HEK293 (cell line): ENCODE data around the gene RAP1GAP.

Source experiments
- CTCF ChIA-PET: fragments of 350-600 bp; formaldehyde crosslinking; extraction: SDS; loops from one replicate; lab custom pipeline; 2021; ENCODE audit warnings: antibody characterized with exemption; lab: Yijun Ruan, JAX
- POLR2A ChIA-PET: fragments of 300-600 bp; formaldehyde crosslinking; extraction: SDS; loops from one replicate; lab custom pipeline; 2020; ENCODE audit warnings: antibody characterized with exemption, inconsistent platforms; lab: Yijun Ruan, JAX
- H3K27ac ChIP-seq: fragments of 200-500 bp; sonication (Bioruptor generic); 2 replicates; pipeline ENCODE4 v1.5.1; 2014; ENCODE audit warnings: low read depth, low read length, control low read depth, inconsistent platforms; ENCODE audit errors: extremely low read depth
- H3K36me3 ChIP-seq, 2 experiments: fragments of 200-500 bp in 1 of 2; sonication (Bioruptor generic) in 1 of 2; 1 replicate in 1 of 2; 2 replicates in 1 of 2; pipeline ENCODE4 v1.5.1; 2014 to 2017; ENCODE audit warnings: inconsistent platforms in 2 of 2, low read length in 2 of 2; ENCODE audit not compliant: control insufficient read depth in 2 of 2, insufficient read depth in 1 of 2
- H3K4me1 ChIP-seq: fragments of 200-500 bp; sonication (Bioruptor generic); 2 replicates; pipeline ENCODE4 v1.5.1; 2014; ENCODE audit warnings: mild to moderate bottlenecking, low read length, inconsistent platforms; ENCODE audit not compliant: control insufficient read depth, insufficient read depth
- H3K4me3 ChIP-seq: 2 replicates; pipeline ENCODE4 v1.5.1; 2011; ENCODE audit warnings: low read depth, mild to moderate bottlenecking, control low read depth, low read length, moderate library complexity
- H3K9me3 ChIP-seq: fragments of 200-500 bp; sonication (Bioruptor generic); 2 replicates; pipeline ENCODE4 v1.5.1; 2014; ENCODE audit warnings: low read depth, low read length, inconsistent platforms; ENCODE audit not compliant: control insufficient read depth, insufficient read depth
- BCL6B ChIP-seq: fragments of 450-650 bp; formaldehyde crosslinking; IDR thresholded peaks from 2 replicates; pipeline ENCODE4 v1.5.1; 2017; ENCODE audit warnings: missing biosample characterization, missing genetic modification characterization
- GLI4 ChIP-seq: fragments of 450-650 bp; formaldehyde crosslinking; IDR thresholded peaks from 2 replicates; pipeline ENCODE4 v1.5.1; 2016; ENCODE audit warnings: missing biosample characterization, missing genetic modification characterization
- HIC1 ChIP-seq: fragments of 450-650 bp; formaldehyde crosslinking; IDR thresholded peaks from 2 replicates; pipeline ENCODE4 v1.5.1; 2016; ENCODE audit warnings: missing biosample characterization, missing genetic modification characterization
- KLF7 ChIP-seq: fragments of 450-650 bp; formaldehyde crosslinking; IDR thresholded peaks from 2 replicates; pipeline ENCODE4 v1.5.1; 2016; ENCODE audit warnings: missing biosample characterization, missing genetic modification characterization, borderline replicate concordance
- PRDM4 ChIP-seq: fragments of 450-650 bp; formaldehyde crosslinking; IDR thresholded peaks from 2 replicates; pipeline ENCODE4 v1.5.1; 2017; ENCODE audit warnings: missing biosample characterization, missing genetic modification characterization
- REPIN1 ChIP-seq: fragments of 450-650 bp; formaldehyde crosslinking; IDR thresholded peaks from 2 replicates; pipeline ENCODE4 v1.5.1; 2017; ENCODE audit warnings: missing biosample characterization, missing genetic modification characterization, low read depth
- SCRT1 ChIP-seq: fragments of 450-650 bp; formaldehyde crosslinking; IDR thresholded peaks from 2 replicates; pipeline ENCODE4 v1.5.1; 2016; ENCODE audit warnings: missing biosample characterization, missing genetic modification characterization, borderline replicate concordance
- SP3 ChIP-seq: fragments of 450-650 bp; formaldehyde crosslinking; IDR thresholded peaks from 2 replicates; pipeline ENCODE4 v1.5.1; 2016; ENCODE audit warnings: missing biosample characterization, missing genetic modification characterization
- ZBTB21 ChIP-seq: fragments of 450-650 bp; formaldehyde crosslinking; IDR thresholded peaks from 2 replicates; pipeline ENCODE4 v1.5.1; 2017; ENCODE audit warnings: missing biosample characterization, missing genetic modification characterization
- ZFHX2 ChIP-seq: fragments of 450-650 bp; formaldehyde crosslinking; conservative IDR thresholded peaks from 2 replicates; pipeline ENCODE4 v1.5.1; 2016; ENCODE audit warnings: missing biosample characterization, missing genetic modification characterization
- ZFP41 ChIP-seq: fragments of 450-650 bp; formaldehyde crosslinking; IDR thresholded peaks from 2 replicates; pipeline ENCODE4 v1.5.1; 2016; ENCODE audit warnings: missing biosample characterization, missing genetic modification characterization, borderline replicate concordance
- ZNF140 ChIP-seq: fragments of 450-650 bp; formaldehyde crosslinking; IDR thresholded peaks from 2 replicates; pipeline ENCODE4 v1.5.1; 2016; ENCODE audit warnings: missing biosample characterization, missing genetic modification characterization
- ZNF202 ChIP-seq: fragments of 450-650 bp; formaldehyde crosslinking; IDR thresholded peaks from 2 replicates; pipeline ENCODE4 v1.5.1; 2016; ENCODE audit warnings: missing biosample characterization, missing genetic modification characterization, borderline replicate concordance
- ZNF23 ChIP-seq: fragments of 450-650 bp; formaldehyde crosslinking; IDR thresholded peaks from 2 replicates; pipeline ENCODE4 v1.5.1; 2016; ENCODE audit warnings: missing biosample characterization, missing genetic modification characterization, borderline replicate concordance
- ZNF26 ChIP-seq: fragments of 450-650 bp; formaldehyde crosslinking; IDR thresholded peaks from 2 replicates; pipeline ENCODE4 v1.5.1; 2016; ENCODE audit warnings: missing biosample characterization, missing genetic modification characterization
- ZNF324 ChIP-seq: fragments of 450-650 bp; formaldehyde crosslinking; IDR thresholded peaks from 2 replicates; pipeline ENCODE4 v1.5.1; 2016; ENCODE audit warnings: missing biosample characterization, missing genetic modification characterization
- ZNF561 ChIP-seq: fragments of 450-650 bp; IDR thresholded peaks from 2 replicates; pipeline ENCODE4 v1.5.1; 2018; ENCODE audit warnings: missing biosample characterization, missing genetic modification characterization, borderline replicate concordance
- ZNF692 ChIP-seq: fragments of 450-650 bp; formaldehyde crosslinking; IDR thresholded peaks from 2 replicates; pipeline ENCODE4 v1.5.1; 2016; ENCODE audit warnings: missing biosample characterization, missing genetic modification characterization
- ZNF701 ChIP-seq: fragments of 450-650 bp; formaldehyde crosslinking; IDR thresholded peaks from 2 replicates; pipeline ENCODE4 v1.5.1; 2016; ENCODE audit warnings: missing biosample characterization, missing genetic modification characterization
- ZSCAN5A ChIP-seq: fragments of 450-650 bp; formaldehyde crosslinking; IDR thresholded peaks from 2 replicates; pipeline ENCODE4 v1.5.1; 2016; ENCODE audit warnings: missing biosample characterization, missing genetic modification characterization

Gene RAP1GAP

GRCh38 chr1:21651214-21652042 is 17.7 kb downstream of the RAP1GAP start (continued):
- TF ChIP-seq ZNF692 (tag by site-specific recombination) (peak; percentile 39; the same call in 1 of the 2 replicates), ZNF23 (tag by site-specific recombination) (no peak), HIC1 (tag by site-specific recombination) (no peak), SP3 (tag by site-specific recombination) (no peak), ZNF202 (tag by site-specific recombination) (no peak), SCRT1 (no peak), BCL6B (tag by site-specific recombination) (no peak)

GRCh38 chr1:21650400-21650799 is 18.8 kb downstream of the RAP1GAP start:
- H3K4me3 ChIP-seq: no peak overlapping the region
- H3K4me1 ChIP-seq: no peaks in the 10 kb centered on the region
- H3K9me3 ChIP-seq: no peaks in the 10 kb centered on the region
- POLR2A ChIA-PET: no interaction called here
- no peaks in the 10 kb centered on the region for H3K36me3 ChIP-seq
- no peak for TF ChIP-seq ZNF26 (tag by site-specific recombination)
- no peak for TF ChIP-seq ZBTB21 (tag by site-specific recombination)
- TF ChIP-seq ZFHX2 (tag by site-specific recombination): no peak
- TF ChIP-seq ZSCAN5A (tag by site-specific recombination): no peak
- no peak for TF ChIP-seq ZNF140 (tag by site-specific recombination)
- no peak for TF ChIP-seq ZFP41 (tag by site-specific recombination)
- TF ChIP-seq, all 188 proteins: peak for 0
- H3K27ac ChIP-seq: no peak overlapping the region
- CTCF ChIA-PET: no interaction called here

- no peaks in the 10 kb centered on the region for H3K4me1 ChIP-seq
- no peaks in the 10 kb centered on the region for H3K36me3 ChIP-seq
- H3K4me3 ChIP-seq: no peak overlapping the region
- no peaks in the 10 kb centered on the region for H3K9me3 ChIP-seq
- no peak overlapping the region for H3K27ac ChIP-seq
- CTCF ChIA-PET: no interaction called here
- POLR2A ChIA-PET: no interaction called here
- TF ChIP-seq ZNF561 (tag by site-specific recombination): no peak
- TF ChIP-seq KLF7 (tag by site-specific recombination): no peak
- no peak for TF ChIP-seq PRDM4 (tag by site-specific recombination)
- no peak for TF ChIP-seq GLI4 (tag by site-specific recombination)
- no peak for TF ChIP-seq ZNF324
- TF ChIP-seq REPIN1: no peak
- no peak for TF ChIP-seq ZNF701 (tag by site-specific recombination)
These were observed 19.8 kb downstream of the RAP1GAP start for GRCh38 chr1:21649315-21649714.
